Right atrium auricular region (tissue), 2 donors: Measurements from ENCODE around the gene FGF1. TPM values are rescaled to one million over a fixed set of nuclear protein-coding genes. Genes with fewer than 3 reads are reported as not detected.
A peak's percentile ranks its signal among the peaks of the same experiment; 100 is the strongest.

Experiments
- DNase-seq: peaks from one replicate; pipeline ENCODE4 v3.0.0-alpha.2; 2019; ENCODE audit warnings: low spot score
- H3K27ac ChIP-seq, 2 donors: fragments of 200-600 bp; sonication (generic); 1 replicate in 1 of 2; 2 replicates in 1 of 2; pipeline ENCODE4 v1.5.1; 2016 to 2019
- H3K27me3 ChIP-seq, 2 donors: fragments of 200-600 bp; sonication (generic); one replicate each; pipeline versions ENCODE4 v1.5.1 to v1.6.0; 2017 to 2019
- H3K36me3 ChIP-seq: fragments of 200-600 bp; sonication (generic); one replicate; pipeline ENCODE4 v1.5.1; 2016
- H3K4me1 ChIP-seq, 2 donors: fragments of 200-600 bp; sonication (generic); one replicate each; pipeline versions ENCODE4 v1.5.1 to v1.6.0; 2017 to 2019
- H3K4me3 ChIP-seq, 2 donors: fragments of 200-600 bp; sonication (generic); 1 replicate in 1 of 2; 2 replicates in 1 of 2; pipeline ENCODE4 v1.5.1; 2017 to 2019; ENCODE audit warnings: mild to moderate bottlenecking in 1 of 2, moderate library complexity in 1 of 2
- H3K9me3 ChIP-seq, 2 donors: fragments of 200-600 bp; sonication (generic); one replicate each; pipeline ENCODE4 v1.5.1; 2019
- CTCF ChIP-seq, 2 donors: fragments of 200-600 bp; sonication (generic); IDR thresholded peaks; one replicate each; pipeline ENCODE4 v1.5.1; 2019; ENCODE audit warnings: antibody characterized with exemption in 2 of 2
- total RNA-seq, 2 donors: library from RNA; depleted of rRNA; stranded (reverse); fragments of >200 nt; gene quantifications; one replicate each; pipeline ENCODE4 v1.1.0, GENCODE V29; 2016

Gene FGF1
- total RNA-seq, 2 donors from 2014 or later: 35.3 to 47.9 TPM

GRCh38 chr5:142674531-142675469, 11.1 kb downstream of the FGF1 start:
- Histone ChIP-seq H3K4me3 (no peak overlapping the region), H3K4me1 (peaks cover 0 to 37% of the 10 kb centered on the region in 2 donors), H3K36me3 (no peaks in the 10 kb centered on the region), H3K9me3 (no peaks in the 10 kb centered on the region), H3K27me3 (no peaks in the 10 kb centered on the region), H3K27ac (peak overlapping the region; percentile 66 to 80)
- no peak for DNase-seq
- TF ChIP-seq CTCF (IDR thresholded peaks at IDR 0.05): no peak

- no peak overlapping the region for H3K4me3 ChIP-seq
- no peaks in the 10 kb centered on the region for H3K9me3 ChIP-seq
- no peak overlapping the region for H3K27ac ChIP-seq
- DNase-seq: no peak
- peaks cover 0 to 46% of the 10 kb centered on the region in 2 donors for H3K4me1 ChIP-seq
- H3K36me3 ChIP-seq: no peaks in the 10 kb centered on the region
- no peak for TF ChIP-seq CTCF (IDR thresholded peaks at IDR 0.05)
- H3K27me3 ChIP-seq: no peaks in the 10 kb centered on the region
Observed at GRCh38 chr5:142671801-142672200, 14.1 kb downstream of the FGF1 start.

- Histone ChIP-seq H3K36me3 (no peaks in the 10 kb centered on the region), H3K27me3 (no peaks in the 10 kb centered on the region), H3K9me3 (no peaks in the 10 kb centered on the region), H3K4me1 (peaks cover 0 to 41% of the 10 kb centered on the region in 2 donors), H3K27ac (no peak overlapping the region), H3K4me3 (no peak overlapping the region)
- TF ChIP-seq CTCF (IDR thresholded peaks at IDR 0.05): no peak
- no peak for DNase-seq
Observed at GRCh38 chr5:142671266-142671665, 14.6 kb downstream of the FGF1 start.

GRCh38 chr5:142670804-142671203, 15.1 kb downstream of the FGF1 start:
- TF ChIP-seq CTCF (IDR thresholded peaks at IDR 0.05): no peak
- no peak for DNase-seq
- no peak overlapping the region for H3K4me3 ChIP-seq
- no peaks in the 10 kb centered on the region for H3K27me3 ChIP-seq
- no peaks in the 10 kb centered on the region for H3K9me3 ChIP-seq
- no peaks in the 10 kb centered on the region for H3K36me3 ChIP-seq
- H3K4me1 ChIP-seq: peaks cover 0 to 39% of the 10 kb centered on the region in 2 donors
- no peak overlapping the region for H3K27ac ChIP-seq

GRCh38 chr5:142669477-142669876, 16.4 kb downstream of the FGF1 start:
- no peaks in the 10 kb centered on the region for H3K27me3 ChIP-seq
- no peaks in the 10 kb centered on the region for H3K36me3 ChIP-seq
- H3K4me3 ChIP-seq: no peak overlapping the region
- no peak for TF ChIP-seq CTCF (IDR thresholded peaks at IDR 0.05)
- peaks cover 0 to 26% of the 10 kb centered on the region in 2 donors for H3K4me1 ChIP-seq
- H3K9me3 ChIP-seq: no peaks in the 10 kb centered on the region
- no peak for DNase-seq
- H3K27ac ChIP-seq: no peak overlapping the region
